ENCODE measurements around the gene CLCN5. TPM values are rescaled to one million over a fixed set of nuclear protein-coding genes. Genes with fewer than 3 reads are reported as not detected.

Gene CLCN5
- polyA plus RNA-seq, 4 donors, result 2.7 to 51.0 (median 4.8) TPM

- DNase-seq (no peak), FAIRE-seq (no peak)
- no peaks in the 10 kb centered on the region for H3K9me3 ChIP-seq (ENCODE audit: control insufficient read depth in 2 of 2, insufficient read depth in 1 of 2, low read depth in 1 of 2, low read length in 1 of 2)
- no peak overlapping the region for H3K4me3 ChIP-seq (ENCODE audit: low read depth in 1 of 3, low read length in 3 of 3)
- 70 to 91% (median 87%) methylated on average over 1 of the region's 1 CpG for WGBS, 3 donors
- no peak overlapping the region for H3K27ac ChIP-seq (ENCODE audit: low read depth in 1 of 3, low read length in 2 of 3)
- H3K4me1 ChIP-seq (ENCODE audit: control insufficient read depth in 3 of 3, insufficient read depth in 2 of 3, low read depth in 1 of 3, low read length in 2 of 3), result no peaks in the 10 kb centered on the region
- H3K27me3 ChIP-seq (ENCODE audit: control insufficient read depth in 3 of 3, insufficient read depth in 3 of 3, low read length in 3 of 3), result no peaks in the 10 kb centered on the region
- no peaks in the 10 kb centered on the region for H3K36me3 ChIP-seq (ENCODE audit: control insufficient read depth in 3 of 3, insufficient read depth in 2 of 3, low read depth in 1 of 3, low read length in 3 of 3)
Measured at GRCh38 chrX:49992853-49993252, 70.5 kb downstream of the CLCN5 start.

- 56 to 95% (median 93%) methylated on average over 1 of the region's 1 CpG for WGBS, 3 donors
- Histone ChIP-seq H3K36me3 (ENCODE audit: control insufficient read depth in 3 of 3, insufficient read depth in 2 of 3, low read depth in 1 of 3, low read length in 3 of 3) (no peaks in the 10 kb centered on the region), H3K4me3 (ENCODE audit: low read depth in 1 of 3, low read length in 3 of 3) (no peak overlapping the region), H3K9me3 (ENCODE audit: control insufficient read depth in 2 of 2, insufficient read depth in 1 of 2, low read depth in 1 of 2, low read length in 1 of 2) (no peaks in the 10 kb centered on the region), H3K27me3 (ENCODE audit: control insufficient read depth in 3 of 3, insufficient read depth in 3 of 3, low read length in 3 of 3) (no peaks in the 10 kb centered on the region), H3K27ac (ENCODE audit: low read depth in 1 of 3, low read length in 2 of 3) (no peak overlapping the region), H3K4me1 (ENCODE audit: control insufficient read depth in 3 of 3, insufficient read depth in 2 of 3, low read depth in 1 of 3, low read length in 2 of 3) (no peaks in the 10 kb centered on the region)
- DNase-seq (no peak), FAIRE-seq (no peak)
Measured at GRCh38 chrX:49993661-49994060, 71.3 kb downstream of the CLCN5 start.

DNA sequence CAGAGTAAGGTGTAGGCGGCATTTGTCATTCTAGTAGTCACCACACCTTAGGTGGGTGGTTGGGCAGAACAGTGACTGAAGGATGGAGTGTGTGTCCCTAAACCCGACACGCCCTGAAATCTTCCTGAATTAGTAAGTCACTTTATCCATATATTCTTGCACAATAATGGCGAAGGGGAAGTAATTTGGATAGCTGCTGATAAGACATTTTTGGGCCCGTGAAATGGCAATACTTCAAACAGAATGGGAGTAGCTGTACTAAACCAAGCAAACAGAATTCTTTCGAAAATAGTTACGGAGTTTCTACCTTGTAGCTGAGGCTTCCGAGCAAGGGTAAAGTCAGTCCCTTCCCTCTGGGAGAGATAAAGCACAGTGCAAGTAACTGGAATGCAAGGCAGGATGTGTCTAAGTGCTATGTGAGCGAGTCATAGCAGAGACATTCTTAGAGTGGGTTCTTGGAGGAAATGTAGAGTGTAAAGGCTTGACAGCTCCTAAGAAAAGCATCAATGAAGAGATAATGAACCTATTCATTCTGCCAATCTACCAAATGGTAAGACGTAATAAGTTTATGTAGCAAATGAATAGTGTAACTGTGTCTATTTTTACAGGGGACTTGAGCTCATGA lies 72.8 kb downstream of the CLCN5 start:
- FAIRE-seq (no peak), DNase-seq (no peak)
- Histone ChIP-seq H3K36me3 (ENCODE audit: control insufficient read depth in 3 of 3, insufficient read depth in 2 of 3, low read depth in 1 of 3, low read length in 3 of 3) (no peaks in the 10 kb centered on the region), H3K4me3 (ENCODE audit: low read depth in 1 of 3, low read length in 3 of 3) (no peak overlapping the region), H3K9me3 (ENCODE audit: control insufficient read depth in 2 of 2, insufficient read depth in 1 of 2, low read depth in 1 of 2, low read length in 1 of 2) (no peaks in the 10 kb centered on the region), H3K27me3 (ENCODE audit: control insufficient read depth in 3 of 3, insufficient read depth in 3 of 3, low read length in 3 of 3) (no peaks in the 10 kb centered on the region), H3K27ac (ENCODE audit: low read depth in 1 of 3, low read length in 2 of 3) (no peak overlapping the region), H3K4me1 (ENCODE audit: control insufficient read depth in 3 of 3, insufficient read depth in 2 of 3, low read depth in 1 of 3, low read length in 2 of 3) (no peaks in the 10 kb centered on the region)
- 80 to 84% (median 82%) methylated on average over 10 of the region's 10 CpGs for WGBS, 3 donors

- DNase-seq (peak in 1 of 2 donors; percentile 2), FAIRE-seq (no peak)
- Histone ChIP-seq H3K9me3 (ENCODE audit: control insufficient read depth in 2 of 2, insufficient read depth in 1 of 2, low read depth in 1 of 2, low read length in 1 of 2) (no peaks in the 10 kb centered on the region), H3K4me3 (ENCODE audit: low read depth in 1 of 3, low read length in 3 of 3) (no peak overlapping the region), H3K4me1 (ENCODE audit: control insufficient read depth in 3 of 3, insufficient read depth in 2 of 3, low read depth in 1 of 3, low read length in 2 of 3) (no peaks in the 10 kb centered on the region), H3K27ac (ENCODE audit: low read depth in 1 of 3, low read length in 2 of 3) (no peak overlapping the region), H3K27me3 (ENCODE audit: control insufficient read depth in 3 of 3, insufficient read depth in 3 of 3, low read length in 3 of 3) (no peaks in the 10 kb centered on the region), H3K36me3 (ENCODE audit: control insufficient read depth in 3 of 3, insufficient read depth in 2 of 3, low read depth in 1 of 3, low read length in 3 of 3) (no peaks in the 10 kb centered on the region)
- whole genome bisulfite sequencing, 3 donors, result 53 to 71% (median 54%) methylated on average over 2 of the region's 2 CpGs
Measured at GRCh38 chrX:49995795-49996455, 73.5 kb downstream of the CLCN5 start.

- Histone ChIP-seq H3K27ac (ENCODE audit: low read depth in 1 of 3, low read length in 2 of 3) (no peak overlapping the region), H3K36me3 (ENCODE audit: control insufficient read depth in 3 of 3, insufficient read depth in 2 of 3, low read depth in 1 of 3, low read length in 3 of 3) (no peaks in the 10 kb centered on the region), H3K4me1 (ENCODE audit: control insufficient read depth in 3 of 3, insufficient read depth in 2 of 3, low read depth in 1 of 3, low read length in 2 of 3) (no peaks in the 10 kb centered on the region), H3K9me3 (ENCODE audit: control insufficient read depth in 2 of 2, insufficient read depth in 1 of 2, low read depth in 1 of 2, low read length in 1 of 2) (no peaks in the 10 kb centered on the region), H3K27me3 (ENCODE audit: control insufficient read depth in 3 of 3, insufficient read depth in 3 of 3, low read length in 3 of 3) (no peaks in the 10 kb centered on the region), H3K4me3 (ENCODE audit: low read depth in 1 of 3, low read length in 3 of 3) (no peak overlapping the region)
- DNase-seq (no peak), FAIRE-seq (no peak)
- WGBS, 3 donors, result 88 to 100% (median 94%) methylated on average over 2 of the region's 2 CpGs
Measured at GRCh38 chrX:49996474-49996873, 74.1 kb downstream of the CLCN5 start.

DNA sequence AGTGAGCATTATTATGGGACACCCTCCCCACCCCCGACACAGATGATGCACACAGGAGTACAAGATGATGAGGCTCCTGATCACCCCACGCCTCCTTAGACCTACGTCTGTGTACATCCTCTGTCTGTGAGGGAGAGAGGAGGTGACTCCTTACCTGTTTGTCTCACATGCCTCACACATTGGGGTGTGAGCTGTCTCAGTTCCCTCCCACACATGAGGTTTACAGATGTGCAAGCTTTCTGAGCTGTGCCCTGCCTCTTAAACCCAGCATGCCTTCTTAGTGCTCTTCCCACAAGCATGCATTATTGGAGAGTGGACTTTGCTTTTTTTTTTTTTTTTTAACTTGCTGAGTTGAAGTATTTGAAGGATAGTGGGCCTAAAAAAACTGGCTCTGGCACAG lies 76.7 kb downstream of the CLCN5 start:
- H3K9me3 ChIP-seq (ENCODE audit: control insufficient read depth in 2 of 2, insufficient read depth in 1 of 2, low read depth in 1 of 2, low read length in 1 of 2), result no peaks in the 10 kb centered on the region
- no peaks in the 10 kb centered on the region for H3K27me3 ChIP-seq (ENCODE audit: control insufficient read depth in 3 of 3, insufficient read depth in 3 of 3, low read length in 3 of 3)
- H3K36me3 ChIP-seq (ENCODE audit: control insufficient read depth in 3 of 3, insufficient read depth in 2 of 3, low read depth in 1 of 3, low read length in 3 of 3), result peaks cover 0 to 4% (median 0%) of the 10 kb centered on the region in 3 donors
- no peak for DNase-seq
- no peak for FAIRE-seq
- no peak overlapping the region for H3K27ac ChIP-seq (ENCODE audit: low read depth in 1 of 3, low read length in 2 of 3)
- WGBS, 3 donors, result 75 to 90% (median 83%) methylated on average over 3 of the region's 3 CpGs
- H3K4me1 ChIP-seq (ENCODE audit: control insufficient read depth in 3 of 3, insufficient read depth in 2 of 3, low read depth in 1 of 3, low read length in 2 of 3), result no peaks in the 10 kb centered on the region
- H3K4me3 ChIP-seq (ENCODE audit: low read depth in 1 of 3, low read length in 3 of 3), result no peak overlapping the region

- Histone ChIP-seq H3K9me3 (ENCODE audit: control insufficient read depth in 2 of 2, insufficient read depth in 1 of 2, low read depth in 1 of 2, low read length in 1 of 2) (no peaks in the 10 kb centered on the region), H3K4me1 (ENCODE audit: control insufficient read depth in 3 of 3, insufficient read depth in 2 of 3, low read depth in 1 of 3, low read length in 2 of 3) (no peaks in the 10 kb centered on the region), H3K4me3 (ENCODE audit: low read depth in 1 of 3, low read length in 3 of 3) (no peak overlapping the region), H3K36me3 (ENCODE audit: control insufficient read depth in 3 of 3, insufficient read depth in 2 of 3, low read depth in 1 of 3, low read length in 3 of 3) (peaks cover 0 to 4% (median 0%) of the 10 kb centered on the region in 3 donors), H3K27ac (ENCODE audit: low read depth in 1 of 3, low read length in 2 of 3) (no peak overlapping the region), H3K27me3 (ENCODE audit: control insufficient read depth in 3 of 3, insufficient read depth in 3 of 3, low read length in 3 of 3) (no peaks in the 10 kb centered on the region)
- no peak for DNase-seq
- FAIRE-seq, result no peak
Measured at GRCh38 chrX:50000937-50001542, 78.6 kb downstream of the CLCN5 start.

DNA sequence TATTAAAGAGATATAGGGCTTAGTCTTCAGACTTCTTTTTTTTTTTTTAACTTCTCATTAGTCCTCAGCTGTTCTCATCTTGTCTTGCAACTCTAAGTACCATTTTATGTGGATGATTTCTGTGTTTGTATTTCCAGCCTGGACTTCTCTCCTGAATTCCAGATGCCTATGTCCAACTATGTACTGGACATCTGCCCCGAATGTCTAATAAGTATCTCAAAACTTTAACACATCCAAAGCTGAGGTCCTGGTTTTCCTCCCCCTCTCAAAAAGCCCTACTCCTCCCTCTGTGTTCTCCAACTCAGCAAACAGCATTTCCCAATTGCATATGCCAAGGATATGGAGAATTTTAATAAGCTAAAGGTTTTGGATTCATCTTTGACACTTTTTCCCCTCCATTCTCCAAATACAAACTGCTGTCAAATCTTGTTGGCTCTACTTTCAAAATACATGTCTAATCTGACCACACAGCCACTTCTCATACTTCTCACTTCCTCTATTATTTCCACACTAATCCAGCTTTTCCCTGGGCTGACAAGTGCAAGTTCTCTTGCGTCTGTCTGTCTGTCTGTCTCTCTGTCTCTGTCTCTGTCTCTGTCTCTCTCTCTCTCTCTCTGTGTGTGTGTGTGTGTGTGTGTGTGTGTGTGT lies 79.8 kb downstream of the CLCN5 start:
- peak; percentile 100 for FAIRE-seq
- Histone ChIP-seq H3K27me3 (ENCODE audit: control insufficient read depth in 3 of 3, insufficient read depth in 3 of 3, low read length in 3 of 3) (no peaks in the 10 kb centered on the region), H3K4me1 (ENCODE audit: control insufficient read depth in 3 of 3, insufficient read depth in 2 of 3, low read depth in 1 of 3, low read length in 2 of 3) (no peaks in the 10 kb centered on the region), H3K9me3 (ENCODE audit: control insufficient read depth in 2 of 2, insufficient read depth in 1 of 2, low read depth in 1 of 2, low read length in 1 of 2) (no peaks in the 10 kb centered on the region), H3K27ac (ENCODE audit: low read depth in 1 of 3, low read length in 2 of 3) (no peak overlapping the region), H3K4me3 (ENCODE audit: low read depth in 1 of 3, low read length in 3 of 3) (no peak overlapping the region), H3K36me3 (ENCODE audit: control insufficient read depth in 3 of 3, insufficient read depth in 2 of 3, low read depth in 1 of 3, low read length in 3 of 3) (peaks cover 0 to 4% (median 0%) of the 10 kb centered on the region in 3 donors)
- WGBS, 3 donors, result 62 to 77% (median 66%) methylated on average over 2 of the region's 2 CpGs
- DNase-seq, result no peak
